DND-41 (cell line): Measurements from ENCODE around the gene MPND.

Source experiments
- ATAC-seq: fragments of 200-7000 bp; cut with Tn5 transposase; 3 replicates; pipeline ENCODE4 v1.9.1; 2021; ENCODE audit warnings: low read depth; ENCODE audit not compliant: insufficient read depth
- DNase-seq: peaks from one replicate; pipeline ENCODE4 v3.0.0-alpha.2; 2020
- H2AFZ ChIP-seq: 2 replicates; pipeline ENCODE4 v1.6.0; 2012; ENCODE audit warnings: low read depth, low read length
- H3K27ac ChIP-seq: 2 replicates; pipeline ENCODE4 v1.5.1; 2012; ENCODE audit warnings: low read length, inconsistent platforms
- H3K27me3 ChIP-seq: fragments of 200-600 bp; sonication (generic); 2 replicates; pipeline ENCODE4 v1.6.0; 2012; ENCODE audit warnings: low read length, mild to moderate bottlenecking, inconsistent platforms; ENCODE audit not compliant: insufficient read depth, poor library complexity
- H3K36me3 ChIP-seq: 2 replicates; pipeline ENCODE4 v1.5.1; 2012; ENCODE audit warnings: low read length, inconsistent platforms; ENCODE audit not compliant: insufficient read depth
- H3K4me1 ChIP-seq: 2 replicates; pipeline ENCODE4 v1.5.1; 2012; ENCODE audit warnings: mild to moderate bottlenecking, low read length; ENCODE audit not compliant: insufficient read depth
- H3K4me2 ChIP-seq: 2 replicates; pipeline ENCODE4 v1.6.0; 2012; ENCODE audit warnings: mild to moderate bottlenecking, moderate library complexity, low read length, inconsistent platforms; ENCODE audit not compliant: insufficient read depth
- H3K4me3 ChIP-seq, 2 experiments: fragments of 200-600 bp in 1 of 2; shearing (Covaris generic) in 1 of 2; 2 replicates each; pipeline ENCODE4 v1.5.1; 2012 to 2016; ENCODE audit warnings: inconsistent platforms in 2 of 2, low read length in 2 of 2, mild to moderate bottlenecking in 2 of 2, low read depth in 1 of 2, moderate library complexity in 1 of 2
- H3K79me2 ChIP-seq: 2 replicates; pipeline ENCODE4 v1.6.0; 2012; ENCODE audit warnings: low read length, inconsistent platforms; ENCODE audit not compliant: insufficient read depth
- H3K9ac ChIP-seq: 2 replicates; pipeline ENCODE4 v1.6.0; 2012; ENCODE audit warnings: low read depth, mild to moderate bottlenecking, inconsistent platforms, low read length, moderate library complexity
- H3K9me3 ChIP-seq: 2 replicates; pipeline ENCODE4 v1.5.1; 2012; ENCODE audit warnings: low read length, moderate library complexity, mild to moderate bottlenecking, inconsistent platforms; ENCODE audit not compliant: insufficient read depth, severe bottlenecking
- H4K20me1 ChIP-seq: 2 replicates; pipeline ENCODE4 v1.6.0; 2012; ENCODE audit warnings: low read length; ENCODE audit not compliant: insufficient read depth
- CTCF ChIP-seq: IDR thresholded peaks from 2 replicates; pipeline ENCODE4 v1.5.1; 2012; ENCODE audit warnings: borderline replicate concordance, low read length, moderate library complexity, mild to moderate bottlenecking; ENCODE audit not compliant: poor library complexity, severe bottlenecking; ENCODE audit errors: extremely low read depth
- EZH2 ChIP-seq: IDR thresholded peaks from 3 replicates; pipeline ENCODE4 v1.6.1; 2012; ENCODE audit warnings: borderline replicate concordance, low read depth, mild to moderate bottlenecking, moderate library complexity, low read length, inconsistent platforms; ENCODE audit not compliant: severe bottlenecking

Gene MPND

GRCh38 chr19:4389064-4389375, 45.7 kb downstream of the MPND start:
- no peak for TF ChIP-seq EZH2
- no peak for TF ChIP-seq CTCF
- Histone ChIP-seq H3K79me2 (peaks cover 96% of the 10 kb centered on the region), H3K4me3 (no peak overlapping the region), H3K27me3 (no peaks in the 10 kb centered on the region), H3K27ac (no peak overlapping the region), H3K4me2 (no peak overlapping the region), H3K9ac (no peak overlapping the region), H3K4me1 (no peaks in the 10 kb centered on the region), H3K9me3 (no peaks in the 10 kb centered on the region), H4K20me1 (peaks cover 80% of the 10 kb centered on the region), H3K36me3 (peaks cover 36% of the 10 kb centered on the region), H2AFZ (no peak overlapping the region)
- ATAC-seq: no peak
- no peak for DNase-seq

- Histone ChIP-seq H2AFZ (no peak overlapping the region), H3K9me3 (no peaks in the 10 kb centered on the region), H3K4me2 (no peak overlapping the region), H3K36me3 (peaks cover 30% of the 10 kb centered on the region), H3K4me1 (no peaks in the 10 kb centered on the region), H3K9ac (no peak overlapping the region), H3K27me3 (no peaks in the 10 kb centered on the region), H3K27ac (no peak overlapping the region), H3K4me3 (no peak overlapping the region), H3K79me2 (peaks cover 96% of the 10 kb centered on the region), H4K20me1 (peaks cover 80% of the 10 kb centered on the region)
- TF ChIP-seq CTCF (no peak), EZH2 (no peak)
- 0 out of 3 replicates have a peak, but pooled peaks have one; percentile 12 for ATAC-seq
- no peak for DNase-seq
These were observed 46.2 kb downstream of the MPND start for GRCh38 chr19:4389511-4390016.

- Histone ChIP-seq H3K36me3 (peaks cover 30% of the 10 kb centered on the region), H2AFZ (no peak overlapping the region), H3K27me3 (no peaks in the 10 kb centered on the region), H3K79me2 (peaks cover 96% of the 10 kb centered on the region), H3K9me3 (no peaks in the 10 kb centered on the region), H3K27ac (peak overlapping the region; percentile 35; the same call in 1 of the 2 replicates), H3K4me2 (no peak overlapping the region), H3K4me3 (no peak overlapping the region), H4K20me1 (peaks cover 81% of the 10 kb centered on the region), H3K4me1 (no peaks in the 10 kb centered on the region), H3K9ac (no peak overlapping the region)
- ATAC-seq (0 out of 3 replicates have a peak, but pooled peaks have one; percentile 19), DNase-seq (no peak)
- TF ChIP-seq EZH2 (no peak), CTCF (no peak)
These were observed 46.7 kb downstream of the MPND start for GRCh38 chr19:4390017-4390566.
